Peyer's patch (tissue), 4 donors: Measurements from ENCODE around the gene CATSPERD. TPM values are rescaled to one million over a fixed set of nuclear protein-coding genes. Genes with fewer than 3 reads are reported as not detected.

Experiments
- total RNA-seq, 4 donors: library from RNA; depleted of rRNA; stranded (reverse); fragments of >200 nt; gene quantifications; one replicate each; pipeline ENCODE4 v1.1.0, GENCODE V29; 2016

The CATSPERD gene
- total RNA-seq, 4 donors from 2014 or later = not detected

Other genes starting within 250 kb of the CATSPERD start
- gene TINCR, start 152.7 kb upstream of the CATSPERD start, total RNA-seq = 1 to 10 TPM in 2 of 4 donors, under 1 TPM in 1, not detected in 1; 0.67 to 2.6 (median 1.2) TPM
- gene SAFB2, start 97.9 kb upstream of the CATSPERD start, total RNA-seq = 100 to 1,000 TPM in 3 of 4 donors, 10 to 100 TPM in 1; 59.5 to 200 (median 121) TPM
- gene SAFB, start 97.6 kb upstream of the CATSPERD start, total RNA-seq = 100 to 1,000 TPM in 3 of 4 donors, 10 to 100 TPM in 1; 86.3 to 374 (median 163) TPM
- gene MICOS13, start 40.1 kb upstream of the CATSPERD start, total RNA-seq = 10 to 100 TPM; 11.6 to 48.0 (median 40.0) TPM
- gene HSD11B1L, start 39.6 kb upstream of the CATSPERD start, total RNA-seq = 10 to 100 TPM in 1 of 4 donors, 1 to 10 TPM in 2, not detected in 1; 4.9 to 17.3 (median 7.2) TPM
- 100 to 1,000 TPM; 170 to 440 (median 262) TPM for gene RPL36, start 30.3 kb upstream of the CATSPERD start, total RNA-seq
- gene LONP1, start 491 bp upstream of the CATSPERD start, total RNA-seq = 10 to 100 TPM; 31.7 to 75.9 (median 47.4) TPM
- 10 to 100 TPM in 1 of 4 donors, 1 to 10 TPM in 3; 6.5 to 21.3 (median 9.0) TPM for gene PRR22, start 64.1 kb downstream of the CATSPERD start, total RNA-seq
- 10 to 100 TPM; 31.5 to 91.6 (median 71.2) TPM for gene DUS3L, start 70.5 kb downstream of the CATSPERD start, total RNA-seq
- gene NRTN, start 84.4 kb downstream of the CATSPERD start, total RNA-seq = 1 to 10 TPM in 2 of 4 donors, under 1 TPM in 1, not detected in 1; 0.88 to 4.8 (median 3.5) TPM
- 100 to 1,000 TPM in 3 of 4 donors, 10 to 100 TPM in 1; 90.8 to 329 (median 210) TPM for gene FUT6, start 119.1 kb downstream of the CATSPERD start, total RNA-seq
- 100 to 1,000 TPM in 3 of 4 donors, 10 to 100 TPM in 1; 37.1 to 207 (median 155) TPM for gene FUT3, start 130.8 kb downstream of the CATSPERD start, total RNA-seq
- not detected for gene FUT5, start 149.9 kb downstream of the CATSPERD start, total RNA-seq
- 100 to 1,000 TPM; 101 to 194 (median 169) TPM for gene NDUFA11, start 183.2 kb downstream of the CATSPERD start, total RNA-seq
- 10 to 100 TPM in 3 of 4 donors, 1 to 10 TPM in 1; 9.6 to 24.8 (median 18.4) TPM for gene VMAC, start 184.2 kb downstream of the CATSPERD start, total RNA-seq
- gene CAPS, start 193.6 kb downstream of the CATSPERD start, total RNA-seq = 10 to 100 TPM in 3 of 4 donors, 1 to 10 TPM in 1; 9.5 to 44.6 (median 24.4) TPM